Astrocyte (in vitro differentiated cells and primary cell): ENCODE results near the gene GADL1. TPM values are rescaled to one million over a fixed set of nuclear protein-coding genes. Genes with fewer than 3 reads are reported as not detected.

Source experiments
- DNase-seq: peaks from one replicate; pipeline ENCODE4 v3.0.0-alpha.2; 2010; ENCODE audit warnings: low read depth
- FAIRE-seq: peaks from 2 replicates; lab custom pipeline; 2011; peaks lifted over from hg19 to GRCh38; lab: Jason Lieb, UNC
- H2AFZ ChIP-seq: 2 replicates; pipeline ENCODE4 v1.6.0; 2012; ENCODE audit warnings: low read depth, low read length, inconsistent platforms
- H3K27ac ChIP-seq: 2 replicates; pipeline ENCODE4 v1.5.1; 2011; ENCODE audit warnings: low read depth, low read length, inconsistent platforms
- H3K27me3 ChIP-seq: 2 replicates; pipeline ENCODE4 v1.6.0; 2011; ENCODE audit warnings: low read length, inconsistent platforms; ENCODE audit not compliant: insufficient read depth
- H3K36me3 ChIP-seq: 2 replicates; pipeline ENCODE4 v1.5.1; 2011; ENCODE audit warnings: low read length, inconsistent platforms; ENCODE audit not compliant: insufficient read depth
- H3K4me1 ChIP-seq: 2 replicates; pipeline ENCODE4 v1.5.1; 2011; ENCODE audit warnings: low read length, inconsistent platforms; ENCODE audit not compliant: insufficient read depth
- H3K4me2 ChIP-seq: 2 replicates; pipeline ENCODE4 v1.6.0; 2012; ENCODE audit warnings: low read length, inconsistent platforms
- H3K4me3 ChIP-seq: 2 replicates; pipeline ENCODE4 v1.5.1; 2011; ENCODE audit warnings: low read depth, mild to moderate bottlenecking, low read length, inconsistent platforms; ENCODE audit not compliant: insufficient read depth
- H3K79me2 ChIP-seq: 2 replicates; pipeline ENCODE4 v1.6.0; 2012; ENCODE audit warnings: mild to moderate bottlenecking, low read length, inconsistent platforms; ENCODE audit not compliant: insufficient read depth
- H3K9ac ChIP-seq: 2 replicates; pipeline ENCODE4 v1.6.0; 2012; ENCODE audit warnings: mild to moderate bottlenecking, low read length, inconsistent platforms
- H3K9me3 ChIP-seq: 2 replicates; pipeline ENCODE4 v1.5.1; 2012; ENCODE audit warnings: low read depth, mild to moderate bottlenecking, low read length, inconsistent platforms; ENCODE audit not compliant: insufficient read depth
- H4K20me1 ChIP-seq: 2 replicates; pipeline ENCODE4 v1.6.0; 2012; ENCODE audit warnings: low read length, inconsistent platforms; ENCODE audit not compliant: insufficient read depth
- H3K27ac Mint-ChIP-seq: one replicate; pipeline ENCODE4 v1.8.0; 2021; ENCODE audit warnings: mild to moderate bottlenecking, mixed read lengths; ENCODE audit not compliant: unreplicated experiment
- H3K27me3 Mint-ChIP-seq: one replicate; pipeline ENCODE4 v1.8.0; 2021; ENCODE audit warnings: low read depth, mixed read lengths; ENCODE audit not compliant: unreplicated experiment
- H3K36me3 Mint-ChIP-seq: one replicate; pipeline ENCODE4 v1.8.0; 2021; ENCODE audit warnings: low read depth, mixed read lengths; ENCODE audit not compliant: unreplicated experiment
- H3K4me1 Mint-ChIP-seq: one replicate; pipeline ENCODE4 v1.8.0; 2021; ENCODE audit warnings: low read depth, mixed read lengths; ENCODE audit not compliant: unreplicated experiment
- H3K4me3 Mint-ChIP-seq: one replicate; pipeline ENCODE4 v1.8.0; 2021; ENCODE audit warnings: mild to moderate bottlenecking, moderate library complexity, mixed read lengths; ENCODE audit not compliant: unreplicated experiment
- H3K9me3 Mint-ChIP-seq: one replicate; pipeline ENCODE4 v1.8.0; 2021; ENCODE audit warnings: mild to moderate bottlenecking, mixed read lengths; ENCODE audit not compliant: unreplicated experiment
- CTCF ChIP-seq: IDR thresholded peaks from 2 replicates; pipeline ENCODE4 v1.5.1; 2011; ENCODE audit warnings: low read depth, mild to moderate bottlenecking, inconsistent platforms, low read length, moderate library complexity; ENCODE audit not compliant: insufficient read depth
- EZH2 ChIP-seq: IDR thresholded peaks from 2 replicates; pipeline ENCODE4 v1.6.1; 2012; ENCODE audit warnings: mild to moderate bottlenecking, low read length, inconsistent platforms; ENCODE audit not compliant: insufficient read depth
- total RNA-seq: library from RNA; stranded (reverse); gene quantifications from 2 replicates; pipeline ENCODE4 v1.2.1, GENCODE V29; 2021

Gene GADL1
- total RNA-seq, 1 donor from 2014 or later = 0.09 TPM

GRCh38 chr3:30943206-30943605 is 48.7 kb upstream of the GADL1 start:
- H3K27me3 Mint-ChIP-seq = peaks cover 9% of the 10 kb centered on the region
- Histone ChIP-seq H3K4me1 (no peaks in the 10 kb centered on the region), H3K27ac (no peak overlapping the region), H3K9ac (no peak overlapping the region), H3K36me3 (no peaks in the 10 kb centered on the region), H3K79me2 (no peaks in the 10 kb centered on the region), H3K4me3 (no peak overlapping the region), H3K9me3 (no peaks in the 10 kb centered on the region), H3K27me3 (no peaks in the 10 kb centered on the region), H3K4me2 (no peak overlapping the region), H2AFZ (no peak overlapping the region), H4K20me1 (no peaks in the 10 kb centered on the region)
- FAIRE-seq (no peak), DNase-seq (no peak)
- no peak overlapping the region for H3K4me3 Mint-ChIP-seq
- H3K36me3 Mint-ChIP-seq = no peaks in the 10 kb centered on the region
- no peak overlapping the region for H3K27ac Mint-ChIP-seq
- peaks cover 8% of the 10 kb centered on the region for H3K9me3 Mint-ChIP-seq
- TF ChIP-seq EZH2 (no peak), CTCF (no peak)
- no peaks in the 10 kb centered on the region for H3K4me1 Mint-ChIP-seq

GRCh38 chr3:30941342-30941741 is 46.9 kb upstream of the GADL1 start:
- H3K36me3 ChIP-seq = no peaks in the 10 kb centered on the region
- H3K4me1 ChIP-seq = no peaks in the 10 kb centered on the region
- H3K4me1 Mint-ChIP-seq = no peaks in the 10 kb centered on the region
- H3K9ac ChIP-seq = no peak overlapping the region
- no peaks in the 10 kb centered on the region for H3K79me2 ChIP-seq
- DNase-seq = no peak
- no peak overlapping the region for H3K4me3 ChIP-seq
- H3K4me3 Mint-ChIP-seq = no peak overlapping the region
- no peak overlapping the region for H3K27ac ChIP-seq
- H3K9me3 Mint-ChIP-seq = peaks cover 4% of the 10 kb centered on the region
- TF ChIP-seq CTCF (no peak), EZH2 (no peak)
- H2AFZ ChIP-seq = no peak overlapping the region
- H3K27me3 ChIP-seq = no peaks in the 10 kb centered on the region
- H3K36me3 Mint-ChIP-seq = no peaks in the 10 kb centered on the region
- H3K27me3 Mint-ChIP-seq = peaks cover 2% of the 10 kb centered on the region
- no peaks in the 10 kb centered on the region for H3K9me3 ChIP-seq
- no peak for FAIRE-seq
- no peak overlapping the region for H3K27ac Mint-ChIP-seq
- no peak overlapping the region for H3K4me2 ChIP-seq
- H4K20me1 ChIP-seq = no peaks in the 10 kb centered on the region

- FAIRE-seq = no peak
These were observed 46.3 kb upstream of the GADL1 start for GRCh38 chr3:30940740-30941139.

More at GRCh38 chr3:30940740-30941139, 46.3 kb upstream of the GADL1 start:
- no peaks in the 10 kb centered on the region for H3K79me2 ChIP-seq
- DNase-seq = no peak
- H3K9me3 Mint-ChIP-seq = peaks cover 4% of the 10 kb centered on the region
- H3K4me3 Mint-ChIP-seq = no peak overlapping the region
- H3K27me3 ChIP-seq = no peaks in the 10 kb centered on the region
- H3K27me3 Mint-ChIP-seq = no peaks in the 10 kb centered on the region
- no peak for TF ChIP-seq CTCF
- no peak for TF ChIP-seq EZH2
- no peaks in the 10 kb centered on the region for H4K20me1 ChIP-seq
- H3K4me3 ChIP-seq = no peak overlapping the region
- H3K4me1 ChIP-seq = no peaks in the 10 kb centered on the region
- no peak overlapping the region for H3K27ac ChIP-seq
- H3K9ac ChIP-seq = no peak overlapping the region
- H3K36me3 Mint-ChIP-seq = no peaks in the 10 kb centered on the region
- H3K4me2 ChIP-seq = no peak overlapping the region
- no peaks in the 10 kb centered on the region for H3K36me3 ChIP-seq
- H3K4me1 Mint-ChIP-seq = no peaks in the 10 kb centered on the region
- H3K27ac Mint-ChIP-seq = no peak overlapping the region
- H2AFZ ChIP-seq = no peak overlapping the region
- no peaks in the 10 kb centered on the region for H3K9me3 ChIP-seq
